SK-N-MC (cell line): ENCODE data around the gene NPTXR.

ENCODE experiments used
- EZH2 ChIP-seq: fragments of 200-600 bp; sonication (generic); IDR thresholded peaks from one replicate; pipeline ENCODE4 v1.6.1; 2017; ENCODE audit warnings: antibody characterized with exemption
- POLR2AphosphoS5 ChIP-seq: IDR thresholded peaks from 2 replicates; pipeline ENCODE4 v1.6.1; 2012; ENCODE audit warnings: mild to moderate bottlenecking, low read depth, low read length, borderline replicate concordance

- TF ChIP-seq EZH2: no peak
- TF ChIP-seq POLR2AphosphoS5: no peak
Observed at GRCh38 chr22:38846412-38846811, 2.6 kb upstream of the NPTXR start.
